Measurements from ENCODE around the gene CYFIP2. TPM values are rescaled to one million over a fixed set of nuclear protein-coding genes. Genes with fewer than 3 reads are reported as not detected.

The CYFIP2 gene
- total RNA-seq, 2 donors from 2014 or later: 335 to 493 TPM

- peaks cover 36 to 60% of the 10 kb centered on the region in 2 donors for H3K36me3 Mint-ChIP-seq
- no peaks in the 10 kb centered on the region for H3K9me3 Mint-ChIP-seq
- H3K27ac Mint-ChIP-seq: peak overlapping the region; percentile 67 to 70
- ATAC-seq (no peak), DNase-seq (ENCODE audit: low spot score in 2 of 2) (no peak)
Observed at GRCh38 chr5:157326440-157327005, 60.6 kb downstream of the CYFIP2 start.

GRCh38 chr5:157327771-157328170 lies 61.8 kb downstream of the CYFIP2 start:
- no peak for DNase-seq (ENCODE audit: low spot score in 2 of 2)
- ATAC-seq: peak; percentile 25 to 31
- Mint-ChIP-seq H3K9me3 (no peaks in the 10 kb centered on the region), H3K36me3 (peaks cover 34 to 59% of the 10 kb centered on the region in 2 donors), H3K27ac (peak overlapping the region; percentile 67 to 94)

- Mint-ChIP-seq H3K9me3 (no peaks in the 10 kb centered on the region), H3K27ac (peak overlapping the region; percentile 67 to 94), H3K36me3 (peaks cover 38 to 62% of the 10 kb centered on the region in 2 donors)
- peak; percentile 57 to 72 for DNase-seq (ENCODE audit: low spot score in 2 of 2)
- peak; percentile 91 to 97 for ATAC-seq
Observed at GRCh38 chr5:157328277-157328912, 62.5 kb downstream of the CYFIP2 start.

GRCh38 chr5:157331807-157332206 lies 65.9 kb downstream of the CYFIP2 start:
- peak in 1 of 2 donors; percentile 11 for ATAC-seq

GRCh38 chr5:157335534-157336422 lies 69.9 kb downstream of the CYFIP2 start:
- peak overlapping the region in 1 of 2 donors; percentile 68 for H3K27ac Mint-ChIP-seq
- H3K36me3 Mint-ChIP-seq: peaks cover 35 to 68% of the 10 kb centered on the region in 2 donors
- no peaks in the 10 kb centered on the region for H3K9me3 Mint-ChIP-seq
- DNase-seq (ENCODE audit: low spot score in 2 of 2): no peak
- ATAC-seq: no peak

More at GRCh38 chr5:157331807-157332206, 65.9 kb downstream of the CYFIP2 start:
- H3K27ac Mint-ChIP-seq: peak overlapping the region; percentile 17 to 70
- H3K36me3 Mint-ChIP-seq: peaks cover 37 to 67% of the 10 kb centered on the region in 2 donors
- no peak for DNase-seq (ENCODE audit: low spot score in 2 of 2)
- no peaks in the 10 kb centered on the region for H3K9me3 Mint-ChIP-seq

- no peak for ATAC-seq
- no peaks in the 10 kb centered on the region for H3K9me3 Mint-ChIP-seq
- no peak for DNase-seq (ENCODE audit: low spot score in 2 of 2)
- H3K36me3 Mint-ChIP-seq: peaks cover 33 to 62% of the 10 kb centered on the region in 2 donors
- no peak overlapping the region for H3K27ac Mint-ChIP-seq
Observed at GRCh38 chr5:157336423-157336744, 70.5 kb downstream of the CYFIP2 start.

GRCh38 chr5:157339409-157339808 lies 73.5 kb downstream of the CYFIP2 start:
- Mint-ChIP-seq H3K27ac (peak overlapping the region in 1 of 2 donors; percentile 12), H3K9me3 (no peaks in the 10 kb centered on the region), H3K36me3 (peaks cover 16 to 49% of the 10 kb centered on the region in 2 donors)
- DNase-seq (ENCODE audit: low spot score in 2 of 2) (no peak), ATAC-seq (no peak)

GRCh38 chr5:157342822-157343402 lies 77.0 kb downstream of the CYFIP2 start:
- DNase-seq (ENCODE audit: low spot score in 2 of 2) (peak; percentile 49 to 57), ATAC-seq (peak in 1 of 2 donors; percentile 39)
- H3K27ac Mint-ChIP-seq: peak overlapping the region; percentile 83 to 84
- H3K9me3 Mint-ChIP-seq: peaks cover 0 to 5% of the 10 kb centered on the region in 2 donors
- peaks cover 27 to 66% of the 10 kb centered on the region in 2 donors for H3K36me3 Mint-ChIP-seq

GRCh38 chr5:157343842-157344790 lies 78.2 kb downstream of the CYFIP2 start:
- ATAC-seq (peak; percentile 77 to 86), DNase-seq (ENCODE audit: low spot score in 2 of 2) (no peak)
- Mint-ChIP-seq H3K9me3 (peaks cover 0 to 5% of the 10 kb centered on the region in 2 donors), H3K36me3 (peaks cover 27 to 72% of the 10 kb centered on the region in 2 donors), H3K27ac (peak overlapping the region; percentile 79 to 84)

- Mint-ChIP-seq H3K36me3 (peaks cover 32 to 72% of the 10 kb centered on the region in 2 donors), H3K9me3 (peaks cover 3 to 5% of the 10 kb centered on the region in 2 donors)
- ATAC-seq: no peak
Observed at GRCh38 chr5:157345067-157345466, 79.1 kb downstream of the CYFIP2 start.

GRCh38 chr5:157345485-157345884 lies 79.6 kb downstream of the CYFIP2 start:
- ATAC-seq: peak in 1 of 2 donors; percentile 10
- Mint-ChIP-seq H3K27ac (peak overlapping the region; percentile 79 to 84), H3K9me3 (peaks cover 3 to 5% of the 10 kb centered on the region in 2 donors), H3K36me3 (peaks cover 31 to 75% of the 10 kb centered on the region in 2 donors)
- DNase-seq (ENCODE audit: low spot score in 2 of 2): no peak

More at GRCh38 chr5:157345067-157345466, 79.1 kb downstream of the CYFIP2 start:
- no peak for DNase-seq (ENCODE audit: low spot score in 2 of 2)
- H3K27ac Mint-ChIP-seq: peak overlapping the region; percentile 79 to 84

GRCh38 chr5:157347301-157348048 lies 81.6 kb downstream of the CYFIP2 start:
- no peak for ATAC-seq
- peaks cover 30 to 88% of the 10 kb centered on the region in 2 donors for H3K36me3 Mint-ChIP-seq
- DNase-seq (ENCODE audit: low spot score in 2 of 2): peak in 1 of 2 donors; percentile 52
- peaks cover 3 to 5% of the 10 kb centered on the region in 2 donors for H3K9me3 Mint-ChIP-seq
- peak overlapping the region in 1 of 2 donors; percentile 84 for H3K27ac Mint-ChIP-seq

- Mint-ChIP-seq H3K27ac (no peak overlapping the region), H3K9me3 (peaks cover 3 to 5% of the 10 kb centered on the region in 2 donors), H3K36me3 (peaks cover 35 to 88% of the 10 kb centered on the region in 2 donors)
- peak in 1 of 2 donors; percentile 50 for DNase-seq (ENCODE audit: low spot score in 2 of 2)
- ATAC-seq: no peak
Observed at GRCh38 chr5:157348049-157348400, 82.1 kb downstream of the CYFIP2 start.

GRCh38 chr5:157350939-157351801 lies 85.2 kb downstream of the CYFIP2 start:
- ATAC-seq (peak; percentile 87 to 89), DNase-seq (ENCODE audit: low spot score in 2 of 2) (peak; percentile 23 to 51)
- Mint-ChIP-seq H3K9me3 (peaks cover 0 to 3% of the 10 kb centered on the region in 2 donors), H3K36me3 (peaks cover 26 to 82% of the 10 kb centered on the region in 2 donors), H3K27ac (peak overlapping the region; percentile 94 to 100)
